HG03342 (cell line): ENCODE results near the gene BMPER.

ENCODE experiments used
- ATAC-seq: cut with Tn5 transposase; IDR thresholded peaks from one replicate; pipeline ENCODE4 v1.9.1; 2021; ENCODE audit warnings: mild to moderate bottlenecking, moderate library complexity; ENCODE audit not compliant: unreplicated experiment

Gene BMPER

GRCh38 chr7:33921216-33921938 lies 16.0 kb downstream of the BMPER start:
- no peak for ATAC-seq

GRCh38 chr7:33922820-33923219 lies 17.5 kb downstream of the BMPER start:
- ATAC-seq: no peak

GRCh38 chr7:33923440-33924229 lies 18.3 kb downstream of the BMPER start:
- no peak for ATAC-seq

GRCh38 chr7:33926535-33926934 lies 21.2 kb downstream of the BMPER start:
- ATAC-seq: no peak

GRCh38 chr7:33928986-33929385 lies 23.6 kb downstream of the BMPER start:
- ATAC-seq: no peak

GRCh38 chr7:33932221-33932620 lies 26.9 kb downstream of the BMPER start:
- ATAC-seq: no peak

GRCh38 chr7:33932832-33933468 lies 27.6 kb downstream of the BMPER start:
- ATAC-seq: peak; percentile 83

- no peak for ATAC-seq
Measured at GRCh38 chr7:33933611-33934281, 28.4 kb downstream of the BMPER start.

- no peak for ATAC-seq
Measured at GRCh38 chr7:33934391-33934790, 29.1 kb downstream of the BMPER start.

- ATAC-seq: no peak
Measured at GRCh38 chr7:33936503-33936902, 31.2 kb downstream of the BMPER start.

- ATAC-seq: no peak
Measured at GRCh38 chr7:33937871-33938270, 32.5 kb downstream of the BMPER start.

- ATAC-seq: no peak
Measured at GRCh38 chr7:33939121-33939520, 33.8 kb downstream of the BMPER start.

- no peak for ATAC-seq
Measured at GRCh38 chr7:33940503-33940902, 35.2 kb downstream of the BMPER start.

- no peak for ATAC-seq
Measured at GRCh38 chr7:33941418-33941817, 36.1 kb downstream of the BMPER start.

- no peak for ATAC-seq
Measured at GRCh38 chr7:33946094-33946699, 40.9 kb downstream of the BMPER start.

GRCh38 chr7:33950047-33950714 lies 44.8 kb downstream of the BMPER start:
- no peak for ATAC-seq

- no peak for ATAC-seq
Measured at GRCh38 chr7:33952824-33953223, 47.5 kb downstream of the BMPER start.

GRCh38 chr7:33958104-33958503 lies 52.8 kb downstream of the BMPER start:
- ATAC-seq: no peak

GRCh38 chr7:33959676-33960075 lies 54.3 kb downstream of the BMPER start:
- ATAC-seq: no peak

GRCh38 chr7:33961948-33962347 lies 56.6 kb downstream of the BMPER start:
- ATAC-seq: no peak
